Measurements from ENCODE around the gene ZNF503.

DNA sequence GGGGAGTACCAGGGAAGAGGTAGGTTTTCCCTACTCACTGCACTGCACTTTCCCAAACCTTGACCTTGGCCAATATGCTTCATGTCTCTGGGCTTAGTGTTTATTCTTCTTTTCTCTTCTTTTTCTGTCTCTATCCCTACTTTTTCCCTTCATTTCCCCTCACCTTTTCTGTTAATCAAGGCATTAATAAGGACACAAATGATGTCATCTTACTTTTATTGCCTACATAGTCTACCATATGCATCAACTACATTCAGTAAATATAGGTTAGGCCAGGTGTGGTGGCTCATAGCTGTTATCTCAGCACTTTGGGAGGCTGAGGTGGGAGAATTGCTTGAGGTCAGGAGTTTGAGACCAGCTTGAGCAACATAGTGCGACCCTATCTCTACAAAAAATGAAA lies 13.0 kb upstream of the ZNF503 start:
- TF ChIP-seq, protein P1, sequence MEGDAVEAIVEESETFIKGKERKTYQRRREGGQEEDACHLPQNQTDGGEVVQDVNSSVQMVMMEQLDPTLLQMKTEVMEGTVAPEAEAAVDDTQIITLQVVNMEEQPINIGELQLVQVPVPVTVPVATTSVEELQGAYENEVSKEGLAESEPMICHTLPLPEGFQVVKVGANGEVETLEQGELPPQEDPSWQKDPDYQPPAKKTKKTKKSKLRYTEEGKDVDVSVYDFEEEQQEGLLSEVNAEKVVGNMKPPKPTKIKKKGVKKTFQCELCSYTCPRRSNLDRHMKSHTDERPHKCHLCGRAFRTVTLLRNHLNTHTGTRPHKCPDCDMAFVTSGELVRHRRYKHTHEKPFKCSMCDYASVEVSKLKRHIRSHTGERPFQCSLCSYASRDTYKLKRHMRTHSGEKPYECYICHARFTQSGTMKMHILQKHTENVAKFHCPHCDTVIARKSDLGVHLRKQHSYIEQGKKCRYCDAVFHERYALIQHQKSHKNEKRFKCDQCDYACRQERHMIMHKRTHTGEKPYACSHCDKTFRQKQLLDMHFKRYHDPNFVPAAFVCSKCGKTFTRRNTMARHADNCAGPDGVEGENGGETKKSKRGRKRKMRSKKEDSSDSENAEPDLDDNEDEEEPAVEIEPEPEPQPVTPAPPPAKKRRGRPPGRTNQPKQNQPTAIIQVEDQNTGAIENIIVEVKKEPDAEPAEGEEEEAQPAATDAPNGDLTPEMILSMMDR (IDR thresholded peaks at IDR 0.05) = no peak
- no peak for TF ChIP-seq POLR2A (IDR thresholded peaks at IDR 0.05)

All from esophagus squamous epithelium (tissue), 4 donors.